B cell (primary cell): ENCODE data around the gene LIMS2. TPM values are rescaled to one million over a fixed set of nuclear protein-coding genes. Genes with fewer than 3 reads are reported as not detected.

Source experiments
- ATAC-seq: fragments of 200-7000 bp; cut with Tn5 transposase; one replicate; pipeline ENCODE4 v1.10.0; 2021; ENCODE audit warnings: low read depth, mild to moderate bottlenecking, moderate number of reproducible peaks, moderate library complexity
- CTCF ChIA-PET: fragments of 350-600 bp; sonication (Branson Sonifier 250); formaldehyde crosslinking; loops from one replicate; lab custom pipeline; 2021; ENCODE audit warnings: antibody characterized with exemption, inconsistent platforms; lab: Charles Lee
- POLR2A ChIA-PET: fragments of 350-600 bp; sonication (Branson Sonifier 250); formaldehyde crosslinking; loops from one replicate; lab custom pipeline; 2021; ENCODE audit warnings: antibody characterized with exemption; lab: Charles Lee
- DNase-seq: peaks from one replicate; pipeline ENCODE4 v3.0.0; 2013
- H2AFZ ChIP-seq: 2 replicates; pipeline ENCODE4 v1.6.1; 2012; ENCODE audit warnings: mild to moderate bottlenecking, low read depth, low read length; ENCODE audit not compliant: insufficient read depth, poor library complexity, severe bottlenecking
- H3K27ac ChIP-seq, 2 donors: 1 replicate in 1 of 2; 2 replicates in 1 of 2; pipeline ENCODE4 v1.5.1; 2012 to 2013; ENCODE audit warnings: low read length in 2 of 2, mild to moderate bottlenecking in 2 of 2, moderate library complexity in 1 of 2
- H3K27me3 ChIP-seq, 4 experiments: fragments of 200-600 bp in 1 of 4; sonication (generic) in 1 of 4; replicated peaks in 1 of 4; 1 replicate in 2 of 4; 2 replicates in 2 of 4; pipeline versions ENCODE4 v1.6.1 to v1.7.0; 2013 to 2016; ENCODE audit warnings: low read length in 3 of 4, mild to moderate bottlenecking in 2 of 4, mixed read lengths in 1 of 4, moderate library complexity in 1 of 4; ENCODE audit not compliant: insufficient read depth in 4 of 4, control insufficient read depth in 3 of 4; ENCODE audit errors: control extremely low read depth in 1 of 4
- H3K36me3 ChIP-seq, 2 experiments: replicated peaks in 1 of 2; 1 replicate in 1 of 2; 2 replicates in 1 of 2; pipeline versions ENCODE4 v1.6.1 to v1.7.1; 2013; ENCODE audit warnings: low read length in 1 of 2; ENCODE audit not compliant: insufficient read depth in 2 of 2, control insufficient read depth in 1 of 2; ENCODE audit errors: control extremely low read depth in 1 of 2, extremely low read depth in 1 of 2
- H3K4me1 ChIP-seq, 2 donors: fragments of 200-600 bp in 1 of 2; sonication (generic) in 1 of 2; 1 replicate in 1 of 2; 2 replicates in 1 of 2; pipeline versions ENCODE4 v1.5.1 to v1.6.1; 2013 to 2017; ENCODE audit warnings: low read length in 2 of 2; ENCODE audit not compliant: control insufficient read depth in 2 of 2, insufficient read depth in 2 of 2
- H3K4me2 ChIP-seq: replicated peaks from 2 replicates; pipeline ENCODE3; 2012; ENCODE audit warnings: mild to moderate bottlenecking, low read depth, low read length; ENCODE audit not compliant: poor library complexity, severe bottlenecking
- H3K4me3 ChIP-seq, 5 experiments: fragments of 200-600 bp in 1 of 5; sonication (generic) in 1 of 5; 1 replicate in 3 of 5; 2 replicates in 2 of 5; pipeline versions ENCODE4 v1.5.1 to v1.7.0; 2011 to 2016; ENCODE audit warnings: low read length in 4 of 5, mild to moderate bottlenecking in 4 of 5, low read depth in 2 of 5, control low read depth in 1 of 5, moderate library complexity in 1 of 5; ENCODE audit not compliant: insufficient read depth in 1 of 5; ENCODE audit errors: control extremely low read depth in 1 of 5, extremely low read depth in 1 of 5
- H3K79me2 ChIP-seq: fragments of 200-600 bp; sonication (generic); one replicate; pipeline ENCODE4 v1.6.0; 2016; ENCODE audit warnings: low read length; ENCODE audit not compliant: control insufficient read depth, insufficient read depth
- H3K9ac ChIP-seq: fragments of 200-600 bp; sonication (generic); 2 replicates; pipeline ENCODE4 v1.6.1; 2017; ENCODE audit warnings: mild to moderate bottlenecking, low read length, moderate library complexity
- H3K9me3 ChIP-seq, 3 donors: one replicate each; pipeline versions ENCODE4 v1.6.1 to v1.7.1; 2013; ENCODE audit warnings: low read length in 2 of 3; ENCODE audit not compliant: control insufficient read depth in 2 of 3, insufficient read depth in 1 of 3; ENCODE audit errors: control extremely low read depth in 1 of 3
- H4K20me1 ChIP-seq: 2 replicates; pipeline ENCODE4 v1.6.0; 2012; ENCODE audit warnings: mild to moderate bottlenecking, low read length; ENCODE audit not compliant: insufficient read depth, control insufficient read depth, poor library complexity, severe bottlenecking
- H3K27ac Mint-ChIP-seq: one replicate; pipeline ENCODE4 v1.8.0; 2021; ENCODE audit warnings: mixed read lengths
- H3K27me3 Mint-ChIP-seq: one replicate; pipeline ENCODE4 v1.8.0; 2021; ENCODE audit warnings: mixed read lengths
- H3K4me1 Mint-ChIP-seq: one replicate; pipeline ENCODE4 v1.8.0; 2021; ENCODE audit warnings: mixed read lengths
- H3K4me3 Mint-ChIP-seq: one replicate; pipeline ENCODE4 v1.8.0; 2021; ENCODE audit warnings: mixed read lengths
- H3K9me3 Mint-ChIP-seq: one replicate; pipeline ENCODE4 v1.8.0; 2022; ENCODE audit warnings: mixed read lengths; ENCODE audit not compliant: insufficient read depth
- CTCF ChIP-seq: fragments of 200-600 bp; IDR thresholded peaks from one replicate; pipeline ENCODE4 v1.8.0; 2022; ENCODE audit warnings: antibody characterized with exemption, mild to moderate bottlenecking
- EZH2 ChIP-seq: IDR thresholded peaks from 2 replicates; pipeline ENCODE4 v1.6.1; 2012; ENCODE audit warnings: borderline replicate concordance, low read depth, mild to moderate bottlenecking, moderate library complexity, low read length; ENCODE audit not compliant: insufficient read depth, poor library complexity, severe bottlenecking
- WGBS: methylation state at CpG from one replicate; pipeline ENCODE4 v1.1.5; 2013; ENCODE audit warnings: missing lambda C conversion rate; ENCODE audit not compliant: insufficient coverage; 5-methylcytosine and 5-hydroxymethylcytosine counted together
- intact Hi-C: fragments of 100-400 bp; cut with micrococcal nuclease; formaldehyde crosslinking; loops from one replicate; pipeline ENCODE4 v1.10.0; 2022
- polyA plus RNA-seq: library from polyadenylated mRNA; depleted of rRNA; stranded (reverse); fragments of >200 nt; gene quantifications from 2 replicates; pipeline ENCODE4 v1.2.3, GENCODE V29; 2012
- total RNA-seq, 2 donors: library from RNA; stranded (reverse); fragments of 120-200 nt in 1 of 2; gene quantifications; 1 replicate in 1 of 2; 2 replicates in 1 of 2; pipeline versions ENCODE4 v1.2.3 to v1.2.4, GENCODE V29; 2013 to 2022

Gene LIMS2
- total and polyA plus RNA-seq, 2 donors (not counting 1 experiment from before 2014, with no cell fraction given), result 6.7 to 32.2 TPM

DNA sequence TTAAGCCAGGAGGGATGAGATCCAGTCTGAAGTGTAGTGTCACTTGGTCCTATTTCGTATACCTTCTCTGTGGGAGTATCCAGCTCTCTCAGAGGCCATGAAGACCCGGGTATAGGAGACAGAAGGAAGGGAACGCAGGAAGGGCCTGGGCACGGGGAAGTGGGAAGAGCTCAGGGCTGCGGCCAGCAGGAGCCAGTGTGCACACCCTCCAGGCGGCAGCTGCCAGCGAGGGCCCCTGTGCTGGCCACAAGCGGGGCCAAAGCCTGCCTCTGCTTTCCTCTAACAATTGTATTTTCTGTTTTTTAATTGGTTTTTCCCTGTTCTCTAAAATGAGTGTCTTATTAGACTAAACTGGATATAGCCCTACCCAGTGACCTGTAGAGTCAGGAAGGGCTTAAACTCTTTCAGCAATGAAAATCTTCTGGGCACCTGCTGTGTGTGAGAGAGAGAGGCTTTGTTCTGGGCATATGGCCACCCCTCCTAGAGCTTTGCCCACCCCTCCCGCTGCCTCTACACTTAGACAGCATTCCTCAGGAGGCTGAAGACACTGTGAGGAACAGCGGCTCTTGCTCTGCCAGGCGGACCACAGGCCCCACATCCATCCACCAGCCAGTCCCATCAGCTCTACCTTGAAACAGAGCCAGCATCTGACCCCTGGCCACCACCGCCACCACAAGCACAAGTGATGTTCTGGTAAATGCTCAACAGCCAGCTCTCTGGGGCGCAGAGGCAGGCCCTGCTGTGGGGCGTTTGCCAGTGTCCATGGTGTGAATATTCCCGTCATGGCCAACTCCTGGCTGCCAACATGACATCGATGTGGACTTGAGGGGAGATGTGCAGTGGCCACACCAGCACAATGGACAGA is 19.9 kb downstream of the LIMS2 start:
- Mint-ChIP-seq H3K4me3 (no peak overlapping the region), H3K4me1 (peaks cover 36% of the 10 kb centered on the region), H3K27ac (no peak overlapping the region), H3K9me3 (no peaks in the 10 kb centered on the region), H3K27me3 (no peaks in the 10 kb centered on the region)
- Histone ChIP-seq H3K36me3 (no peaks in the 10 kb centered on the region), H3K9ac (no peak overlapping the region), H3K27ac (no peak overlapping the region), H3K4me3 (no peak overlapping the region), H3K4me2 (no peak overlapping the region), H3K9me3 (peaks cover 0 to 23% (median 0%) of the 10 kb centered on the region in 3 donors), H4K20me1 (no peaks in the 10 kb centered on the region), H3K79me2 (no peaks in the 10 kb centered on the region), H2AFZ (no peak overlapping the region), H3K4me1 (peaks cover 22 to 38% of the 10 kb centered on the region in 2 donors), H3K27me3 (peaks cover 0 to 1% (median under 1%) of the 10 kb centered on the region in 4 experiments)
- intact Hi-C loops, result no loop called here
- DNase-seq (no peak), ATAC-seq (no peak)
- no peak for TF ChIP-seq EZH2
- no peak for TF ChIP-seq CTCF
- WGBS, result 90% methylated on average over 9 of the region's 16 CpGs
- CTCF ChIA-PET, result interaction anchor here (2.1 to 19.3 kb wide), 2 partner anchors 62 to 64 kb away, joined by 11 to 553 read pairs; no protein-coding TSS in a partner anchor
- POLR2A ChIA-PET, result no interaction called here

- no peak overlapping the region for H2AFZ ChIP-seq
- no peaks in the 10 kb centered on the region for H4K20me1 ChIP-seq
- 98% methylated on average over 8 of the region's 8 CpGs for WGBS
- no peak overlapping the region for H3K4me3 ChIP-seq
- DNase-seq, result no peak
- no peak overlapping the region for H3K4me2 ChIP-seq
- H3K79me2 ChIP-seq, result no peaks in the 10 kb centered on the region
- ATAC-seq, result no peak
- Mint-ChIP-seq H3K27me3 (no peaks in the 10 kb centered on the region), H3K27ac (no peak overlapping the region), H3K4me1 (peaks cover 35% of the 10 kb centered on the region), H3K4me3 (no peak overlapping the region), H3K9me3 (no peaks in the 10 kb centered on the region)
- no peak overlapping the region for H3K9ac ChIP-seq
- H3K9me3 ChIP-seq, result peaks cover 0 to 18% (median 0%) of the 10 kb centered on the region in 3 donors
- H3K4me1 ChIP-seq, result peaks cover 22 to 44% of the 10 kb centered on the region in 2 donors
- intact Hi-C loops, result no loop called here
- no peak for TF ChIP-seq EZH2
- no peak for TF ChIP-seq CTCF
- no peaks in the 10 kb centered on the region for H3K36me3 ChIP-seq
- ChIA-PET POLR2A (no interaction called here), CTCF (interaction anchor here (19.3 kb wide), 1 partner anchor 62 kb away, joined by 553 read pairs; no protein-coding TSS in a partner anchor)
- no peaks in the 10 kb centered on the region for H3K27me3 ChIP-seq
- H3K27ac ChIP-seq, result no peak overlapping the region
These were observed 20.5 kb downstream of the LIMS2 start for GRCh38 chr2:127654838-127655175.
